DMS153 treated with DMSO at 0.1 percent for 48 hours (cell line): ENCODE results near the gene BABAM2.
"Not testable (repeated sequence)": the region's sequence is repeated elsewhere in the genome, so short reads cannot be mapped to it uniquely, and the experiment has no call there.

Experiments
- DNase-seq: peaks from one replicate; lab custom pipeline; 2025; ENCODE audit not compliant: unreplicated experiment; lab: John Stamatoyannopoulos, UW

BABAM2 gene

DNA sequence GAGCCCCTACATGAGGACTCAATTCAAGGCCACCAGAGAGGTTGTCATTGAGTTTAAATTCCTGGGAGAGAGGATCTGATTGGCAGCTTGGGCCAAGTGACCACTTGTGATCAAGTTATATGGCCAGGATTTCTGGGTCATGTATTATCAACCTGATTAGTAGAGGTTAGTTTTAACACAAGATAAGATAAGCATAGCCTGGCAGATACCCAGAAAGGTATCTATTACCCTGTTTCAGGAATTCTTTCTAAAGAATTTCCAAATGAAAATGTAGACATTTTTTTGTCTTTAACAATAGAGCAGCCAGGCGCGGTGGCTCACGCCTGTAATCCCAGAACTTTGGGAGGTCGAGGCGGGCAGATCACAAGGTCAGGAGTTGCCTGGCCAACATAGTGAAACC lies 50.5 kb downstream of the BABAM2 start:
- no peak for DNase-seq

- DNase-seq: no peak
Measured at GRCh38 chr2:27942612-27943547, 52.4 kb downstream of the BABAM2 start.

DNA sequence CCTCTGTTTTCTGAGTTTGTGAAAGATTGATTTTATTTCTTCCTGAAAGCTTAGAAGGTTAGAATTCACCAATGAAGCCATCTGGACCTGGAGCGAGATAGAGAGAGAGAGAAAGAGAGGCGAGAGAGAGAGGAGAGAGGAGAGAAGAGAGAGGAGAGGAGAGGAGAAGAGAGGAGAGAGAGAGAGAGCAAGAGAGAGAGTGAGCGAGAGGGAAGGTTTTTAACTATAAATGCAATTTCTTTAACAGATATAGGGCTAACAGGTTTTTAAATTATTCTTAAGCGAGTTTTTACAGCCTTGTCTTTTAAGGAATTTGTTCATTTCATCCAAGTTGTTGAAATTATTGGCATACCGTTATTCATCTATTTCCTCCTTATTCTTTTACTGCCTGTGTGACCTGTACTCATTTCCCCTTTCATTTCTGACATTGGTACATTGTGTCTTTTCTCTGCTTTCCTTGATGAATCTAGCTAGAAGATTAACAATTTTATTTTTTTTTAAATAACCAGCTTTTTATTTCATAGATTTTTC lies 56.1 kb downstream of the BABAM2 start:
- no peak for DNase-seq

- no peak for DNase-seq
Measured at GRCh38 chr2:27952070-27952469, 61.5 kb downstream of the BABAM2 start.

DNA sequence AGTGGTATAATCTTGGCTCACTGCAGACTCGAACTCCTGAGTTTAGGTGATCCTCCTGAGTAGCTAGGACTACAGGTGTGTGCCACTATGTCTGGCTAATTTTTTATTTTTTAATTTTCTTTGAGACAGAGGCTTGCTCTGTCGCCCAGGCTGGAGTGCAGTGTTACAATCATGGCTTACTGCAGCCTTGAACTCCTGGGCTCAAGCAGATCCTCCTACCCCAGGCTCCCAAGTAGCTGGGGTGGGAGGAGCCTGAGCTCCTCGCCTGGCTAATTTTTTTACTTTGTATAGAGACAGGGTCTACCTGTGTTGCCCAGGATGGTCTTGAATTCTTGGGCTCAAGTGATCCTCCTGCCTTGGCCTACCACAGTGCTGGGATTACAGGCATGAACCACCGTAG lies 62.5 kb downstream of the BABAM2 start:
- no peak for DNase-seq

- DNase-seq: no peak
Measured at GRCh38 chr2:27954221-27954673, 63.7 kb downstream of the BABAM2 start.

DNA sequence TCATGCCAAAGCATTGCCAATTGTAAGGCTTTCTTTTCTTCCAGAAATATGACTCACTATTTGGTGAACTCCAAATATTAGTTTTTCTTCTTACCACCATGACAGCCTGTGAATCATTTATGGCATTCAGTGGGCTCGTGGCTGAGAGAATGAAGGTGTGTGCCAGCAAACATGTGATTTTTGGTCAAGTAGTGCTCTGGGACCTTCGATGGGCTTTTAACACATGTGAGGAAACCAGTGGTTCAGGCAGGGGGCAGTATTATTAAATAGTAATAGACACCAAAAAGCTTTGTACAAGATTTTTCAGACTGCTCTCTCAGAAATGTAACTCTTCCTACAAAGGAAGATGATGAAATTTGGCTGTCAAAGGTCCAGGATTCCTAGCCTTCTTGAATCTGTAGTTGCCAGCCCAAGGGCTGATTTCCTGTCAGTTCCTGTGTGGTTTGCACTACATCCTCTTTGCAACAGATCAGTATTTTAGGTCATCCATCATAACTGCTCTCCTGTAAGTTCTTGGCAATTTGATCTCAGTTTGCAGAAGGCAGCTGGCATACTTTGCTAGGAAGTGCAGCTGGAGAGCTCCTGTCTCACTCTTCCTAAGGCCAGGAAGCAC lies 64.3 kb downstream of the BABAM2 start:
- no peak for DNase-seq

GRCh38 chr2:27955384-27956161 lies 65.0 kb downstream of the BABAM2 start:
- DNase-seq: no peak

DNA sequence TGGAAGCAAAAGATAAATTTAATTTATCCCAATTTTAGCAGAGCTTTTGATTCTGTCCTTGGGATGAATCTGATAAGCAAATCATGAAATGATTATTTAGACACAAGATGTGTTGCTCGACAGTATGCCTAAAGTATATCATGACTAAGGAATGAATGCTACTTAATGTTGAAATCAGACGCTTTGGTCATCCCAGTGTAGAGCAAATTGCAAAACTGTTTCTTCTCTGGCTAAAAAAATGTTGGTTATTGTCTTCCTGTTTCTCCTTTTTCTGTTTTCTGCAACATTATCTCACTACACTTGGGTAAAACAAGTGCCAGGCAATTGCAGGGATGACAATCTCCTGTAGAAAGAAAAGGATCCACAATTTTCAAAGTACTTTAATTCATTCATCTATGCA lies 66.4 kb downstream of the BABAM2 start:
- DNase-seq: no peak

DNA sequence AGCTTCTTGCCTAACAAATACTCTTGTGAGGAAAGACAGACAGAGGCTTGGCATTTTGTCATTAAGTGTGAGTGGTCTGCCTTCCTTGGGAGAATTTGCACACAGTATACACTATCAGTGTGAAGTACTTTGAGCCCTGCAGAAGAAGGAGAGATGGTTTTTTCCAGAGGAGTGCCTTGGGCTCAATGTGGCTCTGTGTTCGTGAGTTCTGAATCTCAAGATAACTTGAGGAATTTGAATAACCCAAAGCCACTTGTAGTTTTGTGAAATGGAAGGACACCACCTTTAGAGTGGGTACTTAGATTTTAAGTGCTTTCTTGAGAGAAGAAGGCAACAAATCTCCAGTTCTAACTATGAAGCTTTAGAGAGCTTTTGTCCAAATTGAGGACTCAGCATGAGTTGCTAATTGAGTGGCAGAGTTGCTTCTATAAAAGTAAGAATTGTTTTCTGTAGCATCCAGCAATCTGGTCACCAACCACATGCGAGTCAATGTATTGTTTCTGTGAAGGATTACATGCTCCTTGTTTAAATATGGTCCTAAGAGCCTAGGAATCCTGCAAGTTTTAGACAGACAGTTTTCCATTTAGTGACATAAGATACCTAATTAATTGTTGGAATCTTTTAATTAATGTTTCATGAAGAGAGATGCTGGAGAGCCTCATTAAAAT lies 68.3 kb downstream of the BABAM2 start:
- no peak for DNase-seq

DNA sequence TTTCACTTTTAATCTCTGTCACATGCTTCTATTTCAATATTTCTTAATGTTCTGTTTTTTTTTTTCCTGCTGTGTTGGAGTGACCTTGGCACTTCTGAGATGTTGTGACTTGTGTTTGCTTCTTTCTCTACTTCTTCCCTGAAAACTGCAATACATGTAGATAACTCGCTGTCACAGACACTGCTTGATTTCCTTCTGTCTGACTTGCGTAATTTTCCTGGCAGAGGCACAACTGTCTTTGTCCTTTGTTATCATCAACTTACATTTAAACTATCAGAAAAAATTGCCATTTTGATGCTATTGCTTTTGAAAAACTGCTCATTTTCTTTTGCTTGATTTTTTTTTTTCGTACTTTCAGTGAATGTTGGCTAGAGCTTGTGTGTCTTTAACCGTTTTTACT lies 69.0 kb downstream of the BABAM2 start:
- DNase-seq: no peak

GRCh38 chr2:27960237-27960912 lies 69.8 kb downstream of the BABAM2 start:
- no peak for DNase-seq

- no peak for DNase-seq
Measured at GRCh38 chr2:27962006-27962405, 71.5 kb downstream of the BABAM2 start.

- DNase-seq: no peak
Measured at GRCh38 chr2:27963472-27963871, 72.9 kb downstream of the BABAM2 start.

DNA sequence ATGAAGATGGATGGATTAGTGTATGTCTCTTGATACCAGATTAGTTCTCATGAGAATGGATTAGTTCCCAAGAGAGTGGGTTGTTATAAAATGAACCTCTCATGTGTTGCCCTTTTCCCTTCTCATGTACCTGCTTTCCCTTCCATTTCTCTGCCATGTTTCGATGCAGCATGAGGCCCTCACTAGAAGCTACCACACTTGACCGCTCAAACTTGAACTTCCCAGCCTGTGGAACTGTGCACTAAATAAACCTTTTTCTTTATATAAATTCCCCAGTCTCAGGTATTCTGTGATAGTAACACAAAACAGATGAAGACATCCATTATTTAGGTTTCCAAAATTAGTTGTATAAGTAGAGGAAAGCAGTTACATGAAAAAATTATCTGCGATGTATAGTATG lies 73.5 kb downstream of the BABAM2 start:
- no peak for DNase-seq

DNA sequence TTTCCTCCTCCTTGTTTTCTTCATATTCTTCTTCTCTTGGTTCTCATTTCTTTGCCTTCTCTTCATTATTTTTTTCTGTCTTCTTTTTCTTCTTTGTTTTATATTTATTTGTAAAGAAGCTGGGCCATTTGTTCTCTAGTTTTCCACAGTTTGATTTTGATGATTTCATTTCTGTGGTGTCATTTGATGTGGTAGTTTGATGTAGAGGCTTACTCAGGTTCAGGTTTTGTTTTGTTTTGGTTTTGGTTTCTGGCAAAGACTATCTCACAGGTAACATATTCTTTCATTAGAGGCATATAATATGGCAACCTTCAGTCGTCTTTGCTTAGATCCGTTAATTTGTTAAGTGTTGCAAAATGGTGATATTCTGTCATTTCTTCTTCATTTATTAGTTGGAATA lies 75.3 kb downstream of the BABAM2 start:
- DNase-seq: no peak

- no peak for DNase-seq
Measured at GRCh38 chr2:27966466-27966865, 75.9 kb downstream of the BABAM2 start.

DNA sequence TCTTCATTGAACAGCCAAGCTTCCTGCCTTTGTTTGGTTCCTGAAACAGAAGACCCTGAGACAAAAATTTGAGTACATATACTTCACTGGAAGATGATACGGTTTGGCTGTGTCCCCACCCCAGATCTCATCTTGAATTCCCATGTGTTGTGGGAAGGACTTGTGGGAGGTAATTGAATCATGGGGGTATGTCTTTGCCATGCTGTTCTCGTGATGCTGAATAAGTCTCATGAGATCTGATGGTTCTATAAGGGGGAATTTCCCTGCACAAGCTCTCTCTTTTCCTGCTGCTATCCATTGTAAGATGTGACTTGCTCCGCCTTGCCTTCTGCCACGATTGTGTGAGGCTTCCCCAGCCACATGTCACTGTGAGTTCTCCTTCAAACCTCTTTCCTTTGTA lies 76.5 kb downstream of the BABAM2 start:
- no peak for DNase-seq

DNA sequence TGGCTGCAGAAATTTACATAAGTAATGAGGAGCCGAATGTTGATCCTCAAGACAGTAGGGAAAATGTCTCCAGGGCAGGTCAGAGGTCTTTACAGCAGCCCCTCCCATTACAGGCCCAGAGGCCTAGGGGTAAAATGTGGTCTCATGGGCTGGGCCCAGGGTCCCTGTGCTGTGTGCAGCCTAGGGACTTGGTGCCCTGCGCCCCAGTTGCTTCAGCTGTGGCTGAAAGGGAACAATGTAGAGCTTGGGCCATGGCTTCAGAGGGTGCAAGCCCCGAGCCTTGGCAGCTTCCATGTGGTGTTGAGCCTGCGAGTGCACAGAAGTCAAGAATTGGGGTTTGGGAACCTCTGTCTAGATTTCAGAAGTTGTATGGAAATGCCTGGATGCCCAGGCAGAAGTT lies 77.5 kb downstream of the BABAM2 start:
- not testable (repeated sequence) for DNase-seq

DNA sequence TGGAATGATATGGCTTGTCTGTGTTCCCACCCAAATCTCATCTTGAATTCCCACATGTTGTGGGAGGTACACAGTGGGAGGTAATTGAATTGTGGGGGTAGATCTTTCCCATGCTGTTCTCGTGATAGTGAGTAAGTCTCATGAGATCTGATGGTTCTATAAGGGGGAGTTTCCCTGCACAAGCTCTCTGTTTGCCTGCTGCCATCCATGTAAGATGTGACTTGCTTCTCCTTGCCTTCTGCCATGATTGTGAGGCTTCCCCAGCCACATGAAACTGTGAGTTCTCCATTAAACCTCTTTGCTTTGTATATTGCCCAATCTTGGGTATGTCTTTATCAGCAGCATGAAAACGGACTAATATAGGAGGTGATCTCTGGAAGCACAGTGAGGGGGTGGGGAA lies 78.4 kb downstream of the BABAM2 start:
- not testable (repeated sequence) for DNase-seq
